Mucosa of descending colon (tissue), 3 donors: Measurements from ENCODE around the gene KDM1A. TPM values are rescaled to one million over a fixed set of nuclear protein-coding genes. Genes with fewer than 3 reads are reported as not detected.
A peak's percentile ranks its signal among the peaks of the same experiment; 100 is the strongest.

Experiments
- ATAC-seq: fragments of 200-7000 bp; cut with Tn5 transposase; one replicate; pipeline ENCODE4 v1.9.1; 2020; ENCODE audit warnings: mild to moderate bottlenecking, moderate library complexity
- DNase-seq, 3 donors: peaks; one replicate each; pipeline ENCODE4 v3.0.0-alpha.2; 2020
- H3K36me3 ChIP-seq: fragments of 200-600 bp; one replicate; pipeline ENCODE4 v1.8.0; 2021; ENCODE audit warnings: low read depth, mild to moderate bottlenecking
- H3K4me1 ChIP-seq: fragments of 200-600 bp; one replicate; pipeline ENCODE4 v1.8.0; 2021; ENCODE audit warnings: low read depth, mild to moderate bottlenecking
- H3K4me3 ChIP-seq: fragments of 200-600 bp; one replicate; pipeline ENCODE4 v1.8.0; 2021; ENCODE audit warnings: mild to moderate bottlenecking
- H3K9me3 ChIP-seq: fragments of 200-600 bp; one replicate; pipeline ENCODE4 v1.8.0; 2021; ENCODE audit warnings: mild to moderate bottlenecking
- intact Hi-C, 2 donors: fragments of 100-400 bp; cut with DNase I in 1 of 2; cut with micrococcal nuclease in 1 of 2; formaldehyde crosslinking; loops; one replicate each; pipeline versions ENCODE4 v1.11.0 to v1.11.1; 2022; cut with DNase I, micrococcal nuclease
- total RNA-seq, 3 donors: library from RNA; stranded (reverse); fragmentation: NEBNext Ultra II Directional in 2 of 3; extraction: Animal tissue kit (Norgen Biotek cat#: 25700) in 2 of 3; gene quantifications; one replicate each; pipeline versions ENCODE4 v1.2.1 to v1.2.4, GENCODE V29; 2021 to 2023
- TF ChIP-seq, protein P1 (sequence below): fragments of 200-600 bp; IDR thresholded peaks from one replicate; pipeline ENCODE4 v1.8.0; 2022; ENCODE audit warnings: antibody characterized with exemption, mild to moderate bottlenecking
- donor health status: DM: no; HTN: no; CAD: no; lungs with moderate emphysema.
- donor health status: DM: no; HTN: no; CAD: no.
- donor health status: DM: no; HTN: yes; CAD: no.

Gene KDM1A
- total RNA-seq, 3 donors from 2014 or later, result 37.5 to 61.3 (median 49.3) TPM

GRCh38 chr1:23091545-23091944 is 72.3 kb downstream of the KDM1A start:
- Histone ChIP-seq H3K9me3 (no peaks in the 10 kb centered on the region), H3K4me3 (no peak overlapping the region), H3K4me1 (no peaks in the 10 kb centered on the region), H3K36me3 (no peaks in the 10 kb centered on the region)
- intact Hi-C loops, result no loop called here
- TF ChIP-seq, protein P1, sequence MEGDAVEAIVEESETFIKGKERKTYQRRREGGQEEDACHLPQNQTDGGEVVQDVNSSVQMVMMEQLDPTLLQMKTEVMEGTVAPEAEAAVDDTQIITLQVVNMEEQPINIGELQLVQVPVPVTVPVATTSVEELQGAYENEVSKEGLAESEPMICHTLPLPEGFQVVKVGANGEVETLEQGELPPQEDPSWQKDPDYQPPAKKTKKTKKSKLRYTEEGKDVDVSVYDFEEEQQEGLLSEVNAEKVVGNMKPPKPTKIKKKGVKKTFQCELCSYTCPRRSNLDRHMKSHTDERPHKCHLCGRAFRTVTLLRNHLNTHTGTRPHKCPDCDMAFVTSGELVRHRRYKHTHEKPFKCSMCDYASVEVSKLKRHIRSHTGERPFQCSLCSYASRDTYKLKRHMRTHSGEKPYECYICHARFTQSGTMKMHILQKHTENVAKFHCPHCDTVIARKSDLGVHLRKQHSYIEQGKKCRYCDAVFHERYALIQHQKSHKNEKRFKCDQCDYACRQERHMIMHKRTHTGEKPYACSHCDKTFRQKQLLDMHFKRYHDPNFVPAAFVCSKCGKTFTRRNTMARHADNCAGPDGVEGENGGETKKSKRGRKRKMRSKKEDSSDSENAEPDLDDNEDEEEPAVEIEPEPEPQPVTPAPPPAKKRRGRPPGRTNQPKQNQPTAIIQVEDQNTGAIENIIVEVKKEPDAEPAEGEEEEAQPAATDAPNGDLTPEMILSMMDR, result no peak
- DNase-seq (no peak), ATAC-seq (no peak)

DNA sequence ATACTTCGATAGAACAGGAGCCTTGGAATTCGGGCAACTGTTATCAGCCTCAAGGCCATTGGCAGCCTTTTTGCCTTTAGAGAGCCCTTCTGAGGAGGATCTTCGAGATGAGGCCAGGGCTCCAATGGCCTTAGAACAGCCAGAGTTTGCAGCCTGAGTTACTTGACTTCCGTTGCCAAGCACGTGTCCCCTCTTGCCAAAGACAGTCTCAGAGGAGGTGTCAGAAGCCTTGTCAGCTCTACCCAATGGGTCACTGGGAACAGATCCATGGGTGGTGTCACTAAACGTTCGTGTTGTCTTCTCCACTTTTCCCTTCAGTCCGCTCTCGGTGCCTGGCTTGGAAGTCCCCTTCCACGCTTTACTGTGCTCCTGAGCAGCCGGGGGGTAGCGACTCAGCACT is 73.2 kb downstream of the KDM1A start:
- Histone ChIP-seq H3K4me1 (no peaks in the 10 kb centered on the region), H3K4me3 (no peak overlapping the region), H3K9me3 (no peaks in the 10 kb centered on the region), H3K36me3 (no peaks in the 10 kb centered on the region)
- no peak for DNase-seq
- intact Hi-C loops, result no loop called here
- TF ChIP-seq, protein P1, result no peak
- no peak for ATAC-seq

DNA sequence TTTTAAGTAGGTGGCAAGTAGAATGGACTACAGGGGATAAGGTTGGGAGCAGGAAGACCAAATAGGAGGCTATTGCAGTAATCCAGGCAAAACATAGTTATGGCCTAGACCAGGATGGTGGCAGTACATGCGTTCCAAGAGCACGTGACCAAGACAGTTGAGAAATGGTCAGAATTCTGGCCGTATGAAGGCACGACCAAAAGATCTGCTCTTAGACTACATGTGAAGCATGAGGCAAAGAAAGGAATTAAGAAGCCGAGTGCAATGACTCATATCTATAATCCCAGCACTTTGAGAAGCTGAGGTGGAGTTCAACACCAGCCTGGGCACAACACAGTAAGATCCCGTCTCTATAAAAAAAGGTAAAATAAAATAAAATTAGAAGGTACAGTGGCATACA is 78.0 kb downstream of the KDM1A start:
- H3K4me3 ChIP-seq, result no peak overlapping the region
- peaks cover 24% of the 10 kb centered on the region for H3K4me1 ChIP-seq
- H3K9me3 ChIP-seq, result no peaks in the 10 kb centered on the region
- ATAC-seq (no peak), DNase-seq (no peak)
- TF ChIP-seq, protein P1, result no peak
- intact Hi-C loops, result no loop called here
- no peaks in the 10 kb centered on the region for H3K36me3 ChIP-seq

DNA sequence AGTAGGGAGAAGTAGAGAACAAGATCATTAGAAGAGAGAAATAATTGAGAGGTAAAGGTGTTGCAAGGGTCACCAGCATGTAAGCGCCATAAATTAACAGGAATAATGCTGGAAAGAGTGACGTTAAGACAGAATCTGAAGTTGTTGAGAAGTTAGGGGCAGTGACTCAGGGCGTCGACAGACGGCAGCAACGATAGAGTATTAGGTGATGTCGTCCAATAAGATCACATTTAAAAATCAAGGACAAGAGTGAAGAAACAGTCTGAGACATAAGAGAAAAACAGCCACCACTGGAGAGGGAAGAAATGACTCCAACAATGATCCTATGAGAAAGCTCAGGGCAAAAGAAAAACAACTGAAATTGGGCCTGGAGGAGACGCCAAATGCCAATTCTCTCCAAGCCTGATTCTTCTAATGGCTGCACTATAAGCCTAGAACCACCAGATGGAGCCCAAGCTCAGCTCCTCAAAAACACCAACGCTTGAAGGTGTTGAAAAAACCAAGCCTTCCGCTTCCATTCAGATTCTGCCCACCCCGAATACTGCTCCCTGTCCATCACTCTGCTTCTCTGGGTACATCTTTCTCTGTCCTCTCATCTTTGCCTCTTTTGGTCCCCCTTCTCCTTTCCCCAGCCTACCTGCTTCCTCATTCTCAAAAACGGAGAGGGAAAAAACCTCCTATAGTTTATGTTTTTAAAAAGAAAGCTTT is 79.3 kb downstream of the KDM1A start:
- intact Hi-C loops, result loop anchor here (2.0 kb wide), 1 partner anchor 86 kb away; no protein-coding TSS in a partner anchor
- ATAC-seq, result peak; percentile 75

DNA sequence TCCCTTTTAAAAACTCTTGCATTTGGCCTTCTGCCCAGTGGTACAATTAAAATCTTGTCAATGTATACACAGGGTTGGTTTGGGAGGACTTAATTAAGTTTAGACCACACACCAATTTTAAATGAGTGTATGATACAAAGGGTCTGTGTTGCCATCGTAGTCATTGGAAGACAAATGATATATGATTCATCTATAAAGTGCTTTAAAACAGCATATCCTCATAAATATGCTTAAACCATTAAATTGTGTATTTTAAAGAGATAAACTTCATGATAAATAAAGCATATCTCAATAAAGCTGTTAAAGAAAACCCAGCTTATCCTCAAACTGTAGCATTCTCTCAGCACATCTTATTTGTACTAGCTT is 79.9 kb downstream of the KDM1A start:
- DNase-seq, result no peak
- Histone ChIP-seq H3K4me3 (no peak overlapping the region), H3K9me3 (no peaks in the 10 kb centered on the region), H3K4me1 (peaks cover 25% of the 10 kb centered on the region), H3K36me3 (no peaks in the 10 kb centered on the region)
- TF ChIP-seq, protein P1, result no peak
- intact Hi-C loops, result loop anchor here (2.0 kb wide), 1 partner anchor 86 kb away; no protein-coding TSS in a partner anchor
- ATAC-seq, result no peak

More for the DNA sequence above, 79.3 kb downstream of the KDM1A start:
- H3K36me3 ChIP-seq, result no peaks in the 10 kb centered on the region
- peaks cover 25% of the 10 kb centered on the region for H3K4me1 ChIP-seq
- H3K4me3 ChIP-seq, result no peak overlapping the region
- no peaks in the 10 kb centered on the region for H3K9me3 ChIP-seq
- peak in 1 of 3 donors; percentile 76 for DNase-seq
- TF ChIP-seq, protein P1, result peak; percentile 81
